Calu3 (cell line): Measurements from ENCODE around the gene DPM3. TPM values are rescaled to one million over a fixed set of nuclear protein-coding genes. Genes with fewer than 3 reads are reported as not detected.

Experiments
- BruUV-seq: library from RNA; stranded (reverse); fragments of 400-500 nt; replicated peaks from 2 replicates; lab custom pipeline; 2021; lab: Mats Ljungman, UMichigan
- CTCF ChIA-PET: fragments of 300-600 bp; sonication (Branson Sonifier 250); formaldehyde crosslinking; loops from one replicate; lab custom pipeline; 2022; ENCODE audit warnings: antibody characterized with exemption; lab: Charles Lee
- DNase-seq: peaks from one replicate; pipeline ENCODE4 v3.0.0; 2022
- H3K27ac Mint-ChIP-seq: one replicate; pipeline ENCODE4 v1.8.0; 2022; ENCODE audit warnings: mixed read lengths; ENCODE audit not compliant: unreplicated experiment
- H3K27me3 Mint-ChIP-seq: one replicate; pipeline ENCODE4 v1.8.0; 2022; ENCODE audit warnings: mixed read lengths; ENCODE audit not compliant: unreplicated experiment
- H3K36me3 Mint-ChIP-seq: one replicate; pipeline ENCODE4 v1.8.0; 2022; ENCODE audit warnings: mild to moderate bottlenecking, moderate library complexity, mixed read lengths; ENCODE audit not compliant: insufficient read depth, unreplicated experiment
- H3K4me1 Mint-ChIP-seq: one replicate; pipeline ENCODE4 v1.8.0; 2022; ENCODE audit warnings: mild to moderate bottlenecking, low read depth, mixed read lengths; ENCODE audit not compliant: unreplicated experiment
- H3K4me3 Mint-ChIP-seq: one replicate; pipeline ENCODE4 v1.8.0; 2022; ENCODE audit warnings: mild to moderate bottlenecking, low read depth, moderate library complexity, mixed read lengths; ENCODE audit not compliant: unreplicated experiment
- H3K9me3 Mint-ChIP-seq: one replicate; pipeline ENCODE4 v1.8.0; 2022; ENCODE audit warnings: low read depth, mixed read lengths; ENCODE audit not compliant: unreplicated experiment
- CTCF ChIP-seq: fragments of 200-600 bp; IDR thresholded peaks from one replicate; pipeline ENCODE4 v1.8.0; 2022; ENCODE audit warnings: antibody characterized with exemption; ENCODE audit not compliant: unreplicated experiment
- intact Hi-C: fragments of 100-400 bp; cut with micrococcal nuclease; formaldehyde crosslinking; loops from one replicate; pipeline ENCODE4 v1.10.0; 2022; ENCODE audit not compliant: unreplicated experiment
- total RNA-seq: library from RNA; stranded (reverse); gene quantifications from 2 replicates; pipeline ENCODE4 v1.2.3, GENCODE V29; 2022

DPM3 gene
- total RNA-seq, 1 experiment from 2014 or later, result 38.7 TPM

GRCh38 chr1:155179112-155180031, 39.0 kb upstream of the DPM3 start:
- peaks cover 21% of the 10 kb centered on the region for H3K4me1 Mint-ChIP-seq
- H3K36me3 Mint-ChIP-seq, result no peaks in the 10 kb centered on the region
- intact Hi-C loops, result no loop called here
- no peak for TF ChIP-seq CTCF
- H3K9me3 Mint-ChIP-seq, result no peaks in the 10 kb centered on the region
- DNase-seq, result no peak
- H3K4me3 Mint-ChIP-seq, result no peak overlapping the region
- H3K27me3 Mint-ChIP-seq, result peaks cover 38% of the 10 kb centered on the region
- H3K27ac Mint-ChIP-seq, result no peak overlapping the region
- CTCF ChIA-PET, result no interaction called here
- no TSS peak for BruUV-seq

GRCh38 chr1:155178441-155179111, 38.2 kb upstream of the DPM3 start:
- Mint-ChIP-seq H3K27me3 (peaks cover 38% of the 10 kb centered on the region), H3K36me3 (peaks cover 7% of the 10 kb centered on the region), H3K27ac (no peak overlapping the region), H3K4me3 (no peak overlapping the region), H3K4me1 (peaks cover 29% of the 10 kb centered on the region), H3K9me3 (no peaks in the 10 kb centered on the region)
- intact Hi-C loops, result no loop called here
- TF ChIP-seq CTCF, result no peak
- CTCF ChIA-PET, result interaction anchor here (1.9 kb wide), 1 partner anchor 15 kb away, joined by 11 read pairs; no protein-coding TSS in a partner anchor
- no TSS peak for BruUV-seq
- no peak for DNase-seq

- BruUV-seq, result no TSS peak
- H3K9me3 Mint-ChIP-seq, result no peaks in the 10 kb centered on the region
Measured at GRCh38 chr1:155177918-155178281, 37.6 kb upstream of the DPM3 start.

More at GRCh38 chr1:155177918-155178281, 37.6 kb upstream of the DPM3 start:
- H3K4me1 Mint-ChIP-seq, result peaks cover 35% of the 10 kb centered on the region
- peaks cover 13% of the 10 kb centered on the region for H3K36me3 Mint-ChIP-seq
- peaks cover 34% of the 10 kb centered on the region for H3K27me3 Mint-ChIP-seq
- TF ChIP-seq CTCF, result no peak
- no peak for DNase-seq
- H3K27ac Mint-ChIP-seq, result no peak overlapping the region
- intact Hi-C loops, result loop anchor here (2.0 kb wide), 1 partner anchor 15 kb away; no protein-coding TSS in a partner anchor
- no peak overlapping the region for H3K4me3 Mint-ChIP-seq
- CTCF ChIA-PET, result interaction anchor here (0.7 to 1.9 kb wide), 3 partner anchors 8 to 86 kb away, joined by 3 to 11 read pairs (median 3); no protein-coding TSS in a partner anchor
